ENCODE data around the gene POLR3A. TPM values are rescaled to one million over a fixed set of nuclear protein-coding genes. Genes with fewer than 3 reads are reported as not detected.

The POLR3A gene
- total RNA-seq, 1 experiment from 2014 or later: 38.0 TPM

GRCh38 chr10:77955136-77955535, 74.2 kb downstream of the POLR3A start:
- Histone ChIP-seq H3K79me1 (ENCODE audit: insufficient read depth, low read depth, low read length, poor library complexity, severe bottlenecking) (no peaks in the 10 kb centered on the region), H3K4ac (ENCODE audit: low read depth, low read length) (no peak overlapping the region), H2BK20ac (ENCODE audit: low read depth, low read length, poor library complexity, severe bottlenecking) (no peak overlapping the region), H4K91ac (ENCODE audit: insufficient read length, low read depth, low read length) (no peak overlapping the region), H3K23ac (ENCODE audit: insufficient read length, low read depth, low read length) (no peak overlapping the region), H4K20me1 (ENCODE audit: control insufficient read depth, insufficient read depth, insufficient read length) (no peaks in the 10 kb centered on the region), H4K5ac (ENCODE audit: insufficient read length, low read depth, low read length) (no peak overlapping the region), H3T11ph (ENCODE audit: low read length) (no peak overlapping the region), H3K56ac (ENCODE audit: insufficient read length, low read depth, low read length) (no peak overlapping the region), H3K4me2 (ENCODE audit: insufficient read depth, insufficient read length, low read length) (no peak overlapping the region), H3K4me1 (ENCODE audit: insufficient read depth, low read length) (no peaks in the 10 kb centered on the region), H3K27me3 (ENCODE audit: insufficient read depth, low read length) (no peaks in the 10 kb centered on the region), H3K14ac (ENCODE audit: insufficient read depth, low read length) (no peak overlapping the region), H2BK5ac (ENCODE audit: insufficient read length, low read length) (no peak overlapping the region), H2BK12ac (ENCODE audit: insufficient read length, low read depth, low read length) (no peak overlapping the region), H3K79me2 (ENCODE audit: insufficient read depth, low read length) (no peaks in the 10 kb centered on the region), H3K27ac (ENCODE audit: insufficient read length, low read depth, low read length) (no peak overlapping the region), H2AFZ (ENCODE audit: low read length) (no peak overlapping the region), H3K9me3 (ENCODE audit: control insufficient read depth, low read depth, low read length) (no peaks in the 10 kb centered on the region), H3K9ac (ENCODE audit: extremely low read depth, insufficient read length, low read length) (no peak overlapping the region), H2BK15ac (ENCODE audit: low read depth, low read length) (no peak overlapping the region), H2BK120ac (ENCODE audit: low read depth, low read length, poor library complexity, severe bottlenecking) (no peak overlapping the region), H3K23me2 (ENCODE audit: insufficient read length, low read depth, low read length, poor library complexity, severe bottlenecking) (no peaks in the 10 kb centered on the region), H4K8ac (replicated peaks; ENCODE audit: insufficient read length, low read depth, low read length) (no peak overlapping the region), H3K18ac (ENCODE audit: insufficient read length, low read depth, low read length) (no peak overlapping the region), H2AK5ac (ENCODE audit: insufficient read length, low read length) (no peak overlapping the region)
- TF ChIP-seq CTCF (conservative IDR thresholded peaks at IDR 0.05): no peak
- WGBS (ENCODE audit: extremely low coverage, insufficient read length, low lambda C conversion rate): no CpG with 5 or more reads among the region's 1 CpG
- Mint-ChIP-seq H3K4me1 (peaks cover 4 to 5% of the 10 kb centered on the region in 2 experiments; a peak in 2 of 4 replicates), H3K27ac (peak overlapping the region in 1 of 3 experiments; percentile 19; a peak in 1 of 7 replicates), H3K4me3 (no peak overlapping the region), H3K36me3 (ENCODE audit: insufficient read depth in 1 of 3, low read depth in 3 of 3) (peaks cover 14 to 21% (median 15%) of the 10 kb centered on the region in 3 experiments), H3K27me3 (ENCODE audit: low read depth) (peaks cover 2% of the 10 kb centered on the region; the same call in 1 of the 2 replicates), H3K9me3 (peaks cover 22 to 23% of the 10 kb centered on the region in 2 experiments)
- no peak for DNase-seq
